ENCODE measurements around the gene PDE4A. TPM values are rescaled to one million over a fixed set of nuclear protein-coding genes. Genes with fewer than 3 reads are reported as not detected.

The PDE4A gene
- total and polyA plus RNA-seq, 2 of the 13 experiments (the other 11 are each of a cell fraction or from before 2014, with no cell fraction given), result 1.1 to 4.1 TPM

GRCh38 chr19:10402441-10403038 lies 17.8 kb upstream of the PDE4A start (continued):
- TF ChIP-seq ZNF30 (CRISPR knock-in tag; IDR thresholded peaks at IDR 0.05) (no peak), RBFOX2 (IDR thresholded peaks at IDR 0.05; ENCODE audit: low read depth, low read length) (no peak), ZNF331 (CRISPR knock-in tag; IDR thresholded peaks at IDR 0.05) (no peak), GATAD1 (CRISPR knock-in tag; IDR thresholded peaks at IDR 0.05) (peak; percentile 78), ZFP62 (CRISPR knock-in tag; IDR thresholded peaks at IDR 0.05) (no peak), TEAD3 (CRISPR knock-in tag; optimal IDR thresholded peaks at IDR 0.05; ENCODE audit: borderline replicate concordance) (peak; percentile 90), NFYB (CRISPR knock-in tag; IDR thresholded peaks at IDR 0.05) (peak; percentile 29; the same call in 1 of the 2 replicates), HDAC1 (CRISPR knock-in tag; IDR thresholded peaks at IDR 0.05) (peak; percentile 61), USF2 (IDR thresholded peaks at IDR 0.05; ENCODE audit: low read depth, low read length) (peak; percentile 32; the same call in 1 of the 2 replicates), USF2 (CRISPR knock-in tag; IDR thresholded peaks at IDR 0.05; ENCODE audit: borderline replicate concordance) (peak; percentile 74; the same call in 1 of the 2 replicates), SNAI1 (CRISPR knock-in tag; IDR thresholded peaks at IDR 0.05; ENCODE audit: borderline replicate concordance) (peak; percentile 38; the same call in 1 of the 2 replicates), ZNF33A (CRISPR knock-in tag; IDR thresholded peaks at IDR 0.05; ENCODE audit: borderline replicate concordance) (no peak), SIN3A (IDR thresholded peaks at IDR 0.05; ENCODE audit: borderline replicate concordance, low read depth, low read length) (0 out of 2 replicates have a peak, but pooled peaks have one; percentile 44), PHF20 (CRISPR knock-in tag; IDR thresholded peaks at IDR 0.05) (peak; percentile 65), SMAD3 (CRISPR knock-in tag; IDR thresholded peaks at IDR 0.05) (no peak), ETV6 (CRISPR knock-in tag; conservative IDR thresholded peaks at IDR 0.05) (0 out of 2 replicates have a peak, but pooled peaks have one; percentile 26), DMAP1 (CRISPR knock-in tag; IDR thresholded peaks at IDR 0.05) (0 out of 2 replicates have a peak, but pooled peaks have one; percentile 37), HES4 (CRISPR knock-in tag; IDR thresholded peaks at IDR 0.05; ENCODE audit: borderline replicate concordance) (no peak), YEATS2 (CRISPR knock-in tag; IDR thresholded peaks at IDR 0.05; ENCODE audit: borderline replicate concordance) (peak; percentile 58; the same call in 1 of the 2 replicates), ZNF777 (CRISPR knock-in tag; IDR thresholded peaks at IDR 0.05) (no peak)
- TF ChIP-seq, protein P1, sequence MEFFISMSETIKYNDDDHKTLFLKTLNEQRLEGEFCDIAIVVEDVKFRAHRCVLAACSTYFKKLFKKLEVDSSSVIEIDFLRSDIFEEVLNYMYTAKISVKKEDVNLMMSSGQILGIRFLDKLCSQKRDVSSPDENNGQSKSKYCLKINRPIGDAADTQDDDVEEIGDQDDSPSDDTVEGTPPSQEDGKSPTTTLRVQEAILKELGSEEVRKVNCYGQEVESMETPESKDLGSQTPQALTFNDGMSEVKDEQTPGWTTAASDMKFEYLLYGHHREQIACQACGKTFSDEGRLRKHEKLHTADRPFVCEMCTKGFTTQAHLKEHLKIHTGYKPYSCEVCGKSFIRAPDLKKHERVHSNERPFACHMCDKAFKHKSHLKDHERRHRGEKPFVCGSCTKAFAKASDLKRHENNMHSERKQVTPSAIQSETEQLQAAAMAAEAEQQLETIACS (CRISPR knock-in tag; IDR thresholded peaks at IDR 0.05), result no peak
- TF ChIP-seq, protein P2, sequence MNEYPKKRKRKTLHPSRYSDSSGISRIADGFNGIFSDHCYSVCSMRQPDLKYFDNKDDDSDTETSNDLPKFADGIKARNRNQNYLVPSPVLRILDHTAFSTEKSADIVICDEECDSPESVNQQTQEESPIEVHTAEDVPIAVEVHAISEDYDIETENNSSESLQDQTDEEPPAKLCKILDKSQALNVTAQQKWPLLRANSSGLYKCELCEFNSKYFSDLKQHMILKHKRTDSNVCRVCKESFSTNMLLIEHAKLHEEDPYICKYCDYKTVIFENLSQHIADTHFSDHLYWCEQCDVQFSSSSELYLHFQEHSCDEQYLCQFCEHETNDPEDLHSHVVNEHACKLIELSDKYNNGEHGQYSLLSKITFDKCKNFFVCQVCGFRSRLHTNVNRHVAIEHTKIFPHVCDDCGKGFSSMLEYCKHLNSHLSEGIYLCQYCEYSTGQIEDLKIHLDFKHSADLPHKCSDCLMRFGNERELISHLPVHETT (CRISPR knock-in tag; conservative IDR thresholded peaks at IDR 0.05), result 0 out of 2 replicates have a peak, but pooled peaks have one; percentile 18
- TF ChIP-seq, protein P3, sequence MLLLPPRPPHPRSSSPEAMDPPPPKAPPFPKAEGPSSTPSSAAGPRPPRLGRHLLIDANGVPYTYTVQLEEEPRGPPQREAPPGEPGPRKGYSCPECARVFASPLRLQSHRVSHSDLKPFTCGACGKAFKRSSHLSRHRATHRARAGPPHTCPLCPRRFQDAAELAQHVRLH (CRISPR knock-in tag; IDR thresholded peaks at IDR 0.05; ENCODE audit: borderline replicate concordance, low read depth), result 0 out of 2 replicates have a peak, but pooled peaks have one; percentile 27
